GM12801 (cell line): ENCODE measurements around the gene PCDHGB6.
"Not testable (repeated sequence)": the region's sequence is repeated elsewhere in the genome, so short reads cannot be mapped to it uniquely, and the experiment has no call there.

ENCODE experiments used
- TF ChIP-seq, protein P1 (sequence below): IDR thresholded peaks from one replicate; pipeline ENCODE4 v1.5.1; 2011; ENCODE audit warnings: control low read depth; ENCODE audit not compliant: insufficient read length; ENCODE audit errors: extremely low read depth

Gene PCDHGB6

DNA sequence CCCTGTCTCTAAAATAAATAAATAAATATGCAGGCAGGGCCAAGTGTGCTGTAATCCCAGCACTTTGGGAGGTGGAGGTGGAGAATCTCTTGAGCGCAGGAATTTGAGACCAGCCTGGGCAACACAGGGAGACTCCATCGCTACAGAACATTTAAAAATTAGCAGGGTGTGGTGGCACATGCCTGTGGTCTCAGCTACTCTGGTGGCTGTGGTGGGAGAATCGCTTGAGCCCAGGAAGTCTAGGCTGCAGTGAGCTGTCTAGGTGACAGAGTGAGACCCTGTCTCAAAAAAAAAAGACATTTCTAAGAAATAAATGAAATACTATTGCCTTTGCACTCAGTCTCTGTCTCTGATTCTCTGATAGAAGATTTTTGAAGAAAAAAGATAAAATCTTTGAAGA is 3.8 kb downstream of the PCDHGB6 start:
- TF ChIP-seq, protein P1, sequence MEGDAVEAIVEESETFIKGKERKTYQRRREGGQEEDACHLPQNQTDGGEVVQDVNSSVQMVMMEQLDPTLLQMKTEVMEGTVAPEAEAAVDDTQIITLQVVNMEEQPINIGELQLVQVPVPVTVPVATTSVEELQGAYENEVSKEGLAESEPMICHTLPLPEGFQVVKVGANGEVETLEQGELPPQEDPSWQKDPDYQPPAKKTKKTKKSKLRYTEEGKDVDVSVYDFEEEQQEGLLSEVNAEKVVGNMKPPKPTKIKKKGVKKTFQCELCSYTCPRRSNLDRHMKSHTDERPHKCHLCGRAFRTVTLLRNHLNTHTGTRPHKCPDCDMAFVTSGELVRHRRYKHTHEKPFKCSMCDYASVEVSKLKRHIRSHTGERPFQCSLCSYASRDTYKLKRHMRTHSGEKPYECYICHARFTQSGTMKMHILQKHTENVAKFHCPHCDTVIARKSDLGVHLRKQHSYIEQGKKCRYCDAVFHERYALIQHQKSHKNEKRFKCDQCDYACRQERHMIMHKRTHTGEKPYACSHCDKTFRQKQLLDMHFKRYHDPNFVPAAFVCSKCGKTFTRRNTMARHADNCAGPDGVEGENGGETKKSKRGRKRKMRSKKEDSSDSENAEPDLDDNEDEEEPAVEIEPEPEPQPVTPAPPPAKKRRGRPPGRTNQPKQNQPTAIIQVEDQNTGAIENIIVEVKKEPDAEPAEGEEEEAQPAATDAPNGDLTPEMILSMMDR: no peak

DNA sequence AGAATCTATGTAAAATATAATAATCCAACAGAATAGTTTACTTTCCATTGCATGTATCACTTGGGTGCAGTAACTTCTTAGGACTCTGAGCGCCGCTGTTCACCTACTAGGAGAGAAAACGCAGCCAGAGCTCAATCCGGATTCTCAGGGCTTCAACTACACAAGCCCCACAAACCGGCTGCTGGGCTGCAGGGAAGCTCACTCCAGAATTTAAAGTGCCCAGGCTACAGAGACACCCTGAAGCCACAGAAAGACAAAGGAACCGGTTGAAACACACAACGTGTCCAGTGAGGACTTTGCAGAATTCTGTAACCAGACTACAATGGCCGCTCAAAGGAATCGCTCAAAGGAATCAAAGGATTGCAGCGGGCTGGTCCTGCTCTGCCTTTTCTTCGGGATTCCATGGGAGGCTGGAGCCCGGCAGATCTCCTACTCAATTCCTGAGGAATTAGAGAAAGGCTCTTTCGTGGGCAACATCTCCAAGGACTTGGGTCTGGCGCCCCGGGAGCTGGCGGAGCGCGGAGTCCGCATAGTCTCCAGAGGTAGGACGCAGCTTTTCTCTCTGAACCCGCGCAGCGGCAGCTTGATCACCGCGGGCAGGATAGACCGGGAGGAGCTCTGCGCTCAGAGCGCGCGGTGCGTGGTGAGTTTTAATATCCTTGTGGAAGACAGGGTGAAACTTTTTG is 5.2 kb downstream of the PCDHGB6 start, which contains the start of gene PCDHGA10:
Gene PCDHGA10 (plus strand): TSS at position 134 of the 686 bp plus-strand sequence. CDS start 189 bp downstream, at position 323.
- TF ChIP-seq, protein P1: no peak

DNA sequence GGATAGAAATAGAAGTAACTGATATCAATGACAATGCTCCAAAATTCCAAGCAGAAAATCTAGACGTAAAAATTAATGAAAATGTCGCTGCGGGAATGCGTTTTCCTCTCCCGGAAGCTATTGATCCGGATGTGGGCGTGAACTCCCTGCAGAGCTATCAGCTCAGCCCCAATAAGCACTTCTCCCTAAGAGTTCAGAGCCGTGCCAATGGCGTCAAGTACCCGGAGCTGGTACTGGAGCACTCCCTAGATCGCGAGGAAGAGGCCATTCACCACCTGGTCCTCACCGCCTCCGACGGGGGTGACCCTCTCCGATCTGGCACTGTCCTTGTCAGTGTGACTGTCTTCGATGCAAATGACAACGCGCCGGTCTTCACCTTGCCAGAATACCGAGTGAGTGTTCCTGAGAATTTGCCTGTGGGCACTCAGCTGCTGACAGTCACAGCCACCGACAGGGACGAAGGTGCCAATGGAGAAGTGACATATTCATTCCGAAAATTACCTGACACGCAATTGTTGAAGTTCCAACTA is 5.8 kb downstream of the PCDHGB6 start:
- TF ChIP-seq, protein P1: no peak

DNA sequence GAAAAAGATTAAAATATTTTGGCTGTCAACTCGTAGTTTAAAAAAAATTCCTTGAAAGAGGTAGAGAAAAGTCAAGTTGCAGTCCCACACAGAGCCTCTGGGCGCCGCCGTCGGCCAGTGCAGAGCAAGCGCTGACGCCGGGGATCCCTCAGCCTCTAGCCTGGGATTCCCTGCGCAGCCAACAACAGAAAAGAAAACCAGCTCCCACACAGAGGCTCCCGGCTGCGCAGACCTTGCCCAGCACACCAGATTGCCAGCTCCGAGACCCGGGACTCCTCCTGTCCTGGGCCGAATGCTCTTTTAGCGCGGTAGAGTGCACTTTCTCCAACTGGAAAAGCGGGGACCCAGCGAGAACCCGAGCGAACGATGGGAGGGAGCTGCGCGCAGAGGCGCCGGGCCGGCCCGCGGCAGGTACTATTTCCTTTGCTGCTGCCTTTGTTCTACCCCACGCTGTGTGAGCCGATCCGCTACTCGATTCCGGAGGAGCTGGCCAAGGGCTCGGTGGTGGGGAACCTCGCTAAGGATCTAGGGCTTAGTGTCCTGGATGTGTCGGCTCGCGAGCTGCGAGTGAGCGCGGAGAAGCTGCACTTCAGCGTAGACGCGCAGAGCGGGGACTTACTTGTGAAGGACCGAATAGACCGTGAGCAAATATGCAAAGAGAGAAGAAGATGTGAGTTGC is 9.8 kb downstream of the PCDHGB6 start, which contains the start of gene PCDHGB7:
Gene PCDHGB7 (plus strand): TSS at position 184 of the 679 bp plus-strand sequence. CDS start 183 bp downstream, at position 367.
- TF ChIP-seq, protein P1: not testable (repeated sequence)

DNA sequence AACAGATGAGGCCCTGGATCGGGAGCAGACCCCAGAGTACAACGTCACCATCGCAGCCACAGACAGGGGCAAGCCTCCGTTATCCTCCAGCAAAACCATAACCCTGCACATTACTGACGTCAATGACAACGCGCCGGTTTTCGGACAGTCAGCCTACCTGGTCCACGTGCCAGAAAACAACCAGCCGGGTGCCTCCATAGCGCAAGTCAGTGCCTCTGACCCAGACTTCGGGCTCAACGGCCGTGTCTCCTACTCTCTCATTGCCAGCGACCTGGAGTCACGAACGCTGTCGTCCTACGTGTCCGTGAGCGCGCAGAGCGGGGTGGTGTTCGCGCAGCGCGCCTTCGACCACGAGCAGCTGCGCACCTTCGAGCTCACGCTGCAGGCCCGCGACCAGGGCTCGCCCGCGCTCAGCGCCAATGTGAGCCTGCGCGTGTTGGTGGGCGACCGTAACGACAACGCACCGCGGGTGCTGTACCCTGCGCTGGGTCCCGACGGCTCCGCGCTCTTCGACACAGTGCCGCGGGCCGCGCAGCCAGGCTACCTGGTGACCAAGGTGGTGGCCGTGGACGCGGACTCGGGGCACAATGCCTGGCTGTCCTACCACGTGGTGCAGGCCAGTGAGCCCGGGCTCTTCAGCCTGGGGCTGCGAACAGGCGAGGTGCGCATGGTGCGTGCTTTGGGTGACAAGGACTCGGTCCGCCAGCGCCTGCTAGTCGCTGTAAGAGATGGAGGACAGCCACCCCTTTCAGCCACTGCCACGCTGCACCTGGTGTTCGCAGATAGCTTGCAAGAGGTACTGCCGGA is 11.5 kb downstream of the PCDHGB6 start:
- TF ChIP-seq, protein P1: no peak

DNA sequence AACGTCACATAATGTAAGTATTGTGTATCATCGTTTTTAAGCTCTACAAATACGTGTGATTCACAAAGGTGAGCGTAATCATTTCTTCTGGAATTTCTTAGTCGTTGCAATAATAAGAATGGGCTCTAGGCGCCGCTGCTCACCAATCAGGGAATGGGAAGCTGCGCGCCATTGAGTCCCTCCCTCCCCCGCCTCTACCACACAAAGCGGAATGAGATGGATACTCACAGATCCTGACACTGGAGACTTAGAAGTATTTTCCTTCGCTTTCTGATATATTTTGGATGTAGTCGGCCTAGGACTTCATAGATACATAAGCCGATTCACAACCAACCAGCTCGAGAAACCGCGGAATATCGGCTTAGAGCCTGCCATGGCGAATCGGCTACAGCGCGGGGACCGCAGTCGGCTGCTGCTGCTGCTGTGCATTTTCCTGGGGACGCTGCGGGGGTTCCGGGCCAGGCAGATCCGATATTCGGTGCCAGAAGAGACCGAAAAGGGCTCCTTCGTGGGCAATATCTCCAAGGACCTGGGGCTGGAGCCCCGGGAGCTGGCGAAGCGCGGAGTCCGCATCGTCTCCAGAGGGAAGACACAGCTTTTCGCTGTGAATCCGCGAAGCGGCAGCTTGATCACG is 13.2 kb downstream of the PCDHGB6 start, which contains the start of gene PCDHGA11:
Gene PCDHGA11 (plus strand): TSS at position 197 of the 634 bp plus-strand sequence. CDS start 177 bp downstream, at position 374.
- TF ChIP-seq, protein P1: peak; percentile 15
